Hematopoietic multipotent progenitor cell (in vitro differentiated cells): ENCODE data around the gene BCKDK. TPM values are rescaled to one million over a fixed set of nuclear protein-coding genes. Genes with fewer than 3 reads are reported as not detected.
"Not testable (repeated sequence)": the region's sequence is repeated elsewhere in the genome, so short reads cannot be mapped to it uniquely, and the experiment has no call there.

Experiments used
- DNase-seq, 3 donors: peaks; one replicate each; pipeline ENCODE4 v3.0.0-alpha.2; 2011 to 2015; ENCODE audit warnings: low read depth in 2 of 3, low spot score in 2 of 3
- total RNA-seq: library from RNA; depleted of rRNA; stranded (reverse); fragments of >200 nt; gene quantifications from one replicate; pipeline ENCODE4 v1.2.3, GENCODE V29; 2012

The BCKDK gene
- total RNA-seq, 1 donor: 52.5 TPM

GRCh38 chr16:31093132-31093703 is 15.0 kb upstream of the BCKDK start:
- peak in 2 of 3 donors; percentile 41 to 48 for DNase-seq

- no peak for DNase-seq
Observed at GRCh38 chr16:31094088-31094423, 14.1 kb upstream of the BCKDK start.

DNA sequence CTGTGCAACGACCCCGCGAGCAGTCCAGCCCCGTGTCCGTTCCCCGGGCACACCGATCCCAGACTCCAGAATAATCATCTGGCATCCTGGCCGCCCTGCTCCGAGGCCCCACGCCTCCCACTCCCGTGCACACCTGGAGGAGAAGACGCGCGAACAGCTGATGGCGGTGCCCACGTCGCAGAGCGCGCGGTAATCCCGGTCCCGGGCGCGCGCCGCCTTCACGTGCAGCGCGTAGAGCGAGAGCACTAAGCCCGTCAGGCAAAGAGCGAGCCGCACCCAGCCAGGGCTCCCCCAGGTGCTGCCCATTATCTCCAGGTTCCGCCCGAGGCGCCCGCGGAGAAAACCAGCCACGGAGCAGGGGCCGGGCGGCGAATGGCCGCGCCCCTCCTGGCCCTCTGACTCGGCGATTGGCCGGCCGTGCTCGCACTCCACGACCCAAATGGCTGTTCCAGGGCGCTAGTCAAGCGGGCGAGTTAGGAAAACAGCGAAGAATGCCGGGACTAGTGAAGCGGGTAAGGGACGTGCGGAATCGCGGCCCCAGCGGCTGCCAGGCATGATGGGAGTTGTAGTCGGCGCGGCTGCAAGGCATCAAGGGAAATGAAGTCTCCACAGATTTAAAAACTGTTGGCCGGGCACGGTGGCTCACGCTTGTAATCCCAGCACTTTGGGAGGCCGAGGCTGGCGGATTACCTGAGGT is 13.6 kb upstream of the BCKDK start, which contains the start of gene VKORC1:
VKORC1 (minus strand) TSS at position 374 of the 697 bp plus-strand sequence; CDS start at position 306, 68 bp downstream.
- DNase-seq: peak; percentile 70 to 94 (median 92)

DNA sequence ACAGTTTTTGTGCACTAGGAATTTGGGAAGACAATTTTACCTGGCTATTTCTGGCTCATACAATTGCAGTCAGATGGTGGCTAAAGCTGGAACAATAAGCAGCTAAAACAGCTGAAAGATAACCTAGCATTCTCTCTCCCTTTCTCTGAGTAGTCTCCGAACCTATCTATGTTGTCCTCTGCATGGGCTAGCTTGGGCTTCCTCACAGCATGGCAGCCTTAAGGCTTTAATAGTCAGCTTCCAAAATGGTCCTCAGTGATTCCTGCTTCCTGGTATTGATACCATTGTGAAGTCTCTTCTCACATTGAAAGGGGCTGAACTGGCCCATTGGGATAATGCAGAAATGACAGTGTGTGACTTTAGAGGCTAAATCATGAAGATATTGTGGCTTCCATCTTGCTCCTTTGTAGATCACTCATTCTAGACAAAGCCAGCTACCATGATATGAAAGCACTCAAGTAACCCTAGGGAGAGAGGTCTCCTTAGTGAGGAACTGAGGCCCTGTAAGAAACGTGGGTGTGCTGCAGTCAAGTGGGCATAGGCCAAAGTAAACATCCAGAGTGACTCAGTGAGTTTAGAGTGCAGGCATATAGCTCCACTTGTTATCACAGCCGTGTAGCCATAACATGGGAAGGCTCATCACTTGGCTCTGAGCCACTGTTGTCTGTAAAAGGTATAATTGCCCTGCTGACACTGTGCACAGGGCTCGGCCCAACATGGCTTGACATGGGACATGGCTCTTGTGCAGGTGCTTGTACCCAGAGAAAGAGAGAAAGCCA is 8.1 kb upstream of the BCKDK start:
- DNase-seq: no peak

DNA sequence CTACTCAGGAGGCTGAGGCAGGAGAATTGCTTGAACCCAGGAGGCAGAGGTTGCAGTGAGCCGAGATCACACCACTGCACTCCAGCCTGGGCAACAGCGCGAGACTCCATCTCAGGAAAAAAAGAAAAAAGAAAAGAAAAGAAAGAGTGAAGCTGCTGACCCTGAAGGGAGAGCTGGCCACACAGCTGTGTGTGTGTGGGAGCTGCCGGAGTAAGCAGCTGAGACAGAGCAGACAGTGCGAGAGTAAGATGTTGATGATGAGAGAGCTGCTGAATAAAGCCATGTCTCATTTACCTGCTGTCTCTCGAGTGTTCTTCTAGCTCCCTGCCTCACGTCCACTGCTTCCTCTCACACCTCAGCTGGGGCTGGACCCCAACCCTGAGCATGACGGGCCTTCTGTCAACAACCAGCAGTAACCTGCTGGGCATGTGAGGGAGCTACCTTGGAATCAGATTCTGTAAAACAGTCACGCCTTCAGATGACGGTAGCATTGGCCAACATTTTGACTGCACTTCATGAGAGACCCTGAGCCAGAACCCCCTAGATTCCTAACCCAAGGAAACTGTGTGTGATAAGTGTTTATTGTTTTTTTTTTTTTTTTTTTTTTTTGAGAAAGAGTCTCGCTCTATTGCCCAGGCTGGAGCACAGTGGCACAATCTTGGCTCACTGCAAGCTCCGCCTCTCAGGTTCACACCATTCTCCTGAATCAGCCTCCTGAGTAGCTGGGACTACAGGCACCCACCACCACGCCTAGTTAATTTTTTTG is 7.1 kb upstream of the BCKDK start:
- not testable (repeated sequence) for DNase-seq

DNA sequence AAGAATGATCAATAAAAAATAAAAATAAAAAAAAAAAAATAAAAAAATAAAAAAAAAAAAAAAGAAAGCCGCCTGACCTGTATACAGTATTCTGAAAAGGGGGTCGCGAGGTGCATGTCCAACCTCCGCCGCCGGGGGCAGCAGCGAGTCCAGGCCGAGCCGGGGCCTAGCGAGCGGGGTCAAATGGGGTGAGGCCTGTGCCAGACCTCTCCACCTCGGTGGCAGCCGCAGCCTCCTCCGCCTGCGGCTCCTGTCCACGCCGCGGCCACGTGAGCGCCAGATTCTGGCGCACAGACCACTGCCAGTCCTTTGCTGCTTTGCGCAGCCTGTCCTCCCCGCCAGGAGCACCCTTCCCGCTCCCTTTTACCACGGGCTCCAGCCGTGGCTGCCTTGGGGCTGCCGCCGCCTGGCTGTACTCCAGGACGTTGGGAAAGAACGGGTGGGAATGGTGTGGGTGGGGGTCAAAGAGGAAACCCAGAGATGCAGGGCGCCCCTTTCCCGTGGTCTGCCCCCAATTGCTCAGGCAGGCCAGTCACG is 2.4 kb upstream of the BCKDK start:
- DNase-seq: peak; percentile 54 to 86 (median 86)

- DNase-seq: no peak
Observed at GRCh38 chr16:31106509-31107464, 1.4 kb upstream of the BCKDK start.

GRCh38 chr16:31107465-31107867 is 720 bp upstream of the BCKDK start:
- no peak for DNase-seq

DNA sequence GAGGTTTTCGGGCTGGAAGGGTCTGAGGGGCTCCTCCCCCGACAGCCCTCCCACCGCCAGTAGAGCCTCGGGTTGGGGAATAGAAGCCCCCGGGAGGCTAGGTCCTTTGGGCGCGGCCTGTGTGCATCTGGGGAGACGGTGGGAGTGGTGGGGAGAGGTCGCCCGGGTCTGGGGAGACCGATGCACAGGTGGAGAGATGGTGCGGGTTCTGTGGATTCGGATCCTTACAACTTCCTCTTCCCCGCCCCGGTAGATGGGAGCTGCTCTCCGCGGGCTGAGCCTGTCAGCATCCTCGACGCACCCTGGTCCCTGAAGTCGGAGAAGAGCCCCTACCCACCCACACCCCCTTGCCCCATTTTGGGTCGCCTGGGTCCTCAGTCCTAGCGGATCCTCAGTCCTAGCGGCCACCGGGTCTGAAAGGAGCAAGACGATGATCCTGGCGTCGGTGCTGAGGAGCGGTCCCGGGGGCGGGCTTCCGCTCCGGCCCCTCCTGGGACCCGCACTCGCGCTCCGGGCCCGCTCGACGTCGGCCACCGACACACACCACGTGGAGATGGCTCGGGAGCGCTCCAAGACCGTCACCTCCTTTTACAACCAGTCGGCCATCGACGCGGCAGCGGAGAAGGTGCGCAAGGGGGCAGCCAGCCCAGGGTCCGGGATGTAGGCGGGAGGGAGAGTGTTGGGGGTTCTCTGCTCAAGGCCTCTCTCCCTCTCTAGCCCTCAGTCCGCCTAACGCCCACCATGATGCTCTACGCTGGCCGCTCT is 790 bp downstream of the BCKDK start:
- DNase-seq: no peak

- no peak for DNase-seq
Observed at GRCh38 chr16:31109622-31110021, 1.4 kb downstream of the BCKDK start.

DNA sequence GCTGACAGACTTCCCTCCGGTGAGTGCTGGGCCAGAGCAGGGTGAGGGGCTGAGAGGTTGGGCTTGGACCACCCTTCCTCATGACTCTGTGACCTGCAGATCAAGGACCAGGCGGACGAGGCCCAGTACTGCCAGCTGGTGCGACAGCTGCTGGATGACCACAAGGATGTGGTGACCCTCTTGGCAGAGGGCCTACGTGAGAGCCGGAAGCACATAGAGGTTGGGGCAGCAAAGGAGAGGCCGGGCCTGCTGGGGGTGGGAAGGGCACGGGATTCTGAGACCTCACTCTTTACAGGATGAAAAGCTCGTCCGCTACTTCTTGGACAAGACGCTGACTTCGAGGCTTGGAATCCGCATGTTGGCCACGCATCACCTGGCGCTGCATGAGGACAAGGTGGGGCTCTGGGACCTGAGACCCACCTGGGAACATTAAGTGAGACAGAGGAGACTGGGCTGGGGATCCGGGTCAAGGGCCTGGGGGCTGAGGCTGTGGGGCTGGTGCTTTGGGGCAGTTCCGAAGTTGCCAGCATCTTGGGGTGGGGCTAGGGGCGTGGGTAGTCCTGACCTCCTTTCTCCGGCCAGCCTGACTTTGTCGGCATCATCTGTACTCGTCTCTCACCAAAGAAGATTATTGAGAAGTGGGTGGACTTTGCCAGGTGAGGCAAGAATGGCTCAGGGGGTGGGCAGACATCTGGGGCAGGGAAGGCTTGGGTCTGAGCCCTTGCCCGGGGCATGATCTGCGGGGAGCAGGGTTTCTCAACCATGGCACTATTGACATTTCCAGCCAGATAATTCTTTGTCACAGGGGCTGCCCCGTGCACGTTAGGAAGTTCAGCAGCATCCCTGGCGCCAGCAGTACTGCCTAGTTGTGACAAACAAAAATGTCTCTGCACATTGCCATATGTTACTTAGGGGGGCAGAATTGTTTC is 2.2 kb downstream of the BCKDK start:
- no peak for DNase-seq

GRCh38 chr16:31111881-31112466 is 3.8 kb downstream of the BCKDK start:
- DNase-seq: no peak

- no peak for DNase-seq
Observed at GRCh38 chr16:31112711-31113110, 4.5 kb downstream of the BCKDK start.

- peak in 2 of 3 donors; percentile 71 to 85 for DNase-seq
Observed at GRCh38 chr16:31113121-31114120, 5.2 kb downstream of the BCKDK start.

DNA sequence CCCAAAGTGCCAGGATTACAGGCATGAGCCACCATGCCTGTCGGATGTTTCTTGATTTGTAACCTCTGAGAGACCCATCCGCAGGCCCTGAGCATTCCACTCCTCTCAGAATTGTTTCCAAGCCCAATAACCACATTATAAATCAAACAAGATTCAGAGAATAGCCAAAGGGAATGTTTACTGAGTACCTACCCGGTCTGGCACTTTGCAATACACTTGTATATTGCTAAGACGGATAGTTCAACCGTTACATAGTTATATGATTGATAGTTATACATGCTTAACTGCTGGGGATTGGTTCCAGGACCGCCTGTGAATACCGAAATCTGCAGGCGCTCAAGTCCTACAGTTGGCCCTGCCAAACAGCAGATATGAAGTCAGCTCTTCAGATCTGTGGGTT is 6.3 kb downstream of the BCKDK start:
- DNase-seq: no peak
